ENCODE results near the gene CFAP47. TPM values are rescaled to one million over a fixed set of nuclear protein-coding genes. Genes with fewer than 3 reads are reported as not detected.
"Not testable (repeated sequence)": the region's sequence is repeated elsewhere in the genome, so short reads cannot be mapped to it uniquely, and the experiment has no call there.

CFAP47 gene
- total and polyA plus RNA-seq, 8 donors: 1.1 to 2.2 TPM; not detected in 6

- intact Hi-C loops (cut with DNase I; ENCODE audit: low total_unique reads): no loop called here
- peak; percentile 48 to 72 for DNase-seq
These were observed 28.8 kb upstream of the CFAP47 start for GRCh38 chrX:35890699-35891098.

GRCh38 chrX:35986816-35987215, 67.3 kb downstream of the CFAP47 start:
- H3K27ac ChIP-seq; H3K4me1 ChIP-seq; DNase-seq; H3K4me3 ChIP-seq; intact Hi-C loops (cut with DNase I; ENCODE audit: low total_unique reads); H3K27me3 ChIP-seq; H3K36me3 ChIP-seq; H3K9me3 ChIP-seq: not testable (repeated sequence)
- 70 to 93% (median 78%) methylated on average over 1 to 6 of the region's 6 CpGs for WGBS, 5 donors

More at GRCh38 chrX:35890699-35891098, 28.8 kb upstream of the CFAP47 start:
- WGBS, 5 donors: 52 to 60% (median 59%) methylated on average over 9 of the region's 9 CpGs
- Histone ChIP-seq H3K27me3 (no peaks in the 10 kb centered on the region), H3K9me3 (no peaks in the 10 kb centered on the region), H3K4me3 (no peak overlapping the region), H3K27ac (no peak overlapping the region), H3K36me3 (no peaks in the 10 kb centered on the region), H3K4me1 (peaks cover 0 to 6% (median 0%) of the 10 kb centered on the region in 4 donors)
- TF ChIP-seq POLR2A (IDR thresholded peaks at IDR 0.05) (no peak), EP300 (IDR thresholded peaks at IDR 0.05) (no peak), CTCF (IDR thresholded peaks at IDR 0.05) (peak in 3 of 7 experiments; percentile 23 to 37 (median 33)), POLR2AphosphoS5 (IDR thresholded peaks at IDR 0.05) (no peak)

GRCh38 chrX:36007207-36007606, 87.7 kb downstream of the CFAP47 start:
- H3K4me1 ChIP-seq: no peaks in the 10 kb centered on the region
- no peak overlapping the region for H3K4me3 ChIP-seq
- TF ChIP-seq POLR2A (IDR thresholded peaks at IDR 0.05) (no peak), POLR2AphosphoS5 (IDR thresholded peaks at IDR 0.05) (no peak), EP300 (IDR thresholded peaks at IDR 0.05) (no peak), CTCF (IDR thresholded peaks at IDR 0.05) (no peak)
- WGBS, 5 donors: 52 to 71% (median 63%) methylated on average over 5 of the region's 5 CpGs
- H3K27ac ChIP-seq: no peak overlapping the region
- H3K9me3 ChIP-seq: no peaks in the 10 kb centered on the region
- DNase-seq: no peak
- peaks cover 0 to 5% (median 0%) of the 10 kb centered on the region in 3 donors for H3K27me3 ChIP-seq
- H3K36me3 ChIP-seq: no peaks in the 10 kb centered on the region
- intact Hi-C loops (cut with DNase I; ENCODE audit: low total_unique reads): no loop called here

GRCh38 chrX:36019125-36019524, 99.6 kb downstream of the CFAP47 start:
- Histone ChIP-seq H3K27ac (no peak overlapping the region), H3K9me3 (peaks cover 0 to 6% (median 0%) of the 10 kb centered on the region in 4 donors), H3K4me1 (no peaks in the 10 kb centered on the region), H3K36me3 (no peaks in the 10 kb centered on the region), H3K27me3 (no peaks in the 10 kb centered on the region), H3K4me3 (no peak overlapping the region)
- DNase-seq: peak in 1 of 2 donors; percentile 46
- intact Hi-C loops (cut with DNase I; ENCODE audit: low total_unique reads): no loop called here
- TF ChIP-seq POLR2A (IDR thresholded peaks at IDR 0.05): no peak
- TF ChIP-seq CTCF (IDR thresholded peaks at IDR 0.05): no peak
- no peak for TF ChIP-seq POLR2AphosphoS5 (IDR thresholded peaks at IDR 0.05)
- TF ChIP-seq EP300 (IDR thresholded peaks at IDR 0.05): no peak
- 13 to 25% (median 22%) methylated on average over 5 to 7 of the region's 7 CpGs for WGBS, 5 donors

- DNase-seq: no peak
- intact Hi-C loops (cut with DNase I; ENCODE audit: low total_unique reads): no loop called here
- no peaks in the 10 kb centered on the region for H3K36me3 ChIP-seq
- H3K4me1 ChIP-seq: no peaks in the 10 kb centered on the region
- H3K9me3 ChIP-seq: no peaks in the 10 kb centered on the region
- H3K27ac ChIP-seq: no peak overlapping the region
- WGBS, 5 donors: 65 to 94% (median 89%) methylated on average over 2 of the region's 2 CpGs
- no peak for TF ChIP-seq POLR2AphosphoS5 (IDR thresholded peaks at IDR 0.05)
- TF ChIP-seq EP300 (IDR thresholded peaks at IDR 0.05): no peak
- no peak for TF ChIP-seq CTCF (IDR thresholded peaks at IDR 0.05)
- TF ChIP-seq POLR2A (IDR thresholded peaks at IDR 0.05): no peak
- no peaks in the 10 kb centered on the region for H3K27me3 ChIP-seq
- H3K4me3 ChIP-seq: no peak overlapping the region
These were observed 116.0 kb downstream of the CFAP47 start for GRCh38 chrX:36035550-36035949.

All from stomach (tissue), 9 donors.